NCI-H2227 treated with DMSO at 0.1 percent for 48 hours (cell line): ENCODE data around the gene DDAH2.

Source experiments
- DNase-seq: peaks from one replicate; lab custom pipeline; 2025; lab: John Stamatoyannopoulos, UW

The DDAH2 gene

GRCh38 chr6:31689249-31690110, 39.6 kb downstream of the DDAH2 start:
- DNase-seq, result no peak

- no peak for DNase-seq
These were observed 41.0 kb downstream of the DDAH2 start for GRCh38 chr6:31687860-31688693.

GRCh38 chr6:31687321-31687720, 41.8 kb downstream of the DDAH2 start:
- no peak for DNase-seq

DNA sequence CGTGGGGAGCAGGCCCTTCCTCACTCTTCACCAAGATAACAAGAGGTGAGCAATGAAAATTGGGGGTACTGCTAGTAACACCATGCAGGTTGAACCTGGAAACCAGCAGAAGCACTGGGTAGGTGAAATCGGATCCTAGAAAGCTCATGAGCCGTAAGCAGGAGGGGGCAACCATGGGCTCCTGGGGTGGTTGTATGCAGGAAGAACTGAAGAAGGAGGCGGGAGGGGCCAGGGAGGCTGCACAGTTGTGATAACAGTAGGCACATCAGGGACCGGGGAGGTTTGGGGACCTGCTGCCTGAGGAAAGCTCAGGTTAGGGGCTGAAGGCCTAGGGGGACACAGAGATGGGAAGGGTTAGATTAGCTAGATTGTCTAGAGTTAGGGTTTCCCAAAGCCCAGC, 42.6 kb downstream of the DDAH2 start:
- DNase-seq, result no peak

DNA sequence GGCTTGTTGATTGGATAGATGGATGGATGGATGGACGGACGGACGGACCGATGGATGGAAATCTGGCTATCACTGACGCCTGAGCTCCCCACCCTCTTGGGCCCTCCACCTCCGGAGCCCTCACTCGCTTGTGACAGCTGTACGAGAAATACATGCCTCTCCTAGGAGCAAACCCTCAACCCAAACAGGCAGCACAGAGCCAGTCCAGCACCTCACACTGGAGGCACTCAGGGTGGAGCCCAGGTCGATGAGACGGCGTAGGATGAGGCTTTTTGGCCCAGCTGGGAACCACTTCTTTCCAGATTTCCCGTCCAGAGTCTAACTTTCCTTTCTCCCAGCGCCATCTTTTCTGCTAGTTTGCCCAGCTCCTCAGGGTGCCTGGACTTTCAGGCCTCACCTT, 45.5 kb downstream of the DDAH2 start:
- DNase-seq, result no peak

GRCh38 chr6:31681135-31681671, 47.9 kb downstream of the DDAH2 start:
- no peak for DNase-seq

GRCh38 chr6:31680226-31681134, 48.6 kb downstream of the DDAH2 start, which contains the start of gene LY6G5C:
Gene LY6G5C, minus strand, starts transcription at chr6:31681067. Its CDS starts 694 bp downstream, at chr6:31680373.
- DNase-seq, result peak; percentile 88

DNA sequence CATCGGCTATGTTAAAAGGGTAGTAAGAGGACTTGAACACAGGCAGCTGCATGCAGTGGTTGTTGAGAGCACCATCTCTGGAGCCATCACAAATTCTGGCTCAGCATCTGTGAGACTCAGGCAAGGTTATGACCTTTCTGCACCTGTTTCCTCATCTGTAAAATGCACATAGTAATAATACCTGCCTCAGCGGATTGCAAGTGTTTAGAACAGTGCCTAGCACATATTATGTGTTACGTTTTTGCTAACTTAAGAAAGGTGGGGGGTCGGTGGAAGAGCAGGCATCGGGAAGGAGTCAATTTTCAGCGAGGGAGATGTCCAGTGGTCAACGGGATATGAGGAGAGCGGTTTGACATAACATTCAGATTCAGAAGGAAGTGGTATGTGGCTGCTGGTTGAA, 51.1 kb downstream of the DDAH2 start:
- no peak for DNase-seq
